Skeletal muscle cell (primary cell): ENCODE results near the gene SOBP.

Experiments
- DNase-seq: peaks from one replicate; pipeline ENCODE4 v3.0.0-alpha.2; 2010; ENCODE audit warnings: low read depth
- H3K4me3 ChIP-seq: 2 replicates; pipeline ENCODE4 v1.5.1; 2011; ENCODE audit warnings: low read depth, mild to moderate bottlenecking, control low read depth, low read length, moderate library complexity

SOBP gene

DNA sequence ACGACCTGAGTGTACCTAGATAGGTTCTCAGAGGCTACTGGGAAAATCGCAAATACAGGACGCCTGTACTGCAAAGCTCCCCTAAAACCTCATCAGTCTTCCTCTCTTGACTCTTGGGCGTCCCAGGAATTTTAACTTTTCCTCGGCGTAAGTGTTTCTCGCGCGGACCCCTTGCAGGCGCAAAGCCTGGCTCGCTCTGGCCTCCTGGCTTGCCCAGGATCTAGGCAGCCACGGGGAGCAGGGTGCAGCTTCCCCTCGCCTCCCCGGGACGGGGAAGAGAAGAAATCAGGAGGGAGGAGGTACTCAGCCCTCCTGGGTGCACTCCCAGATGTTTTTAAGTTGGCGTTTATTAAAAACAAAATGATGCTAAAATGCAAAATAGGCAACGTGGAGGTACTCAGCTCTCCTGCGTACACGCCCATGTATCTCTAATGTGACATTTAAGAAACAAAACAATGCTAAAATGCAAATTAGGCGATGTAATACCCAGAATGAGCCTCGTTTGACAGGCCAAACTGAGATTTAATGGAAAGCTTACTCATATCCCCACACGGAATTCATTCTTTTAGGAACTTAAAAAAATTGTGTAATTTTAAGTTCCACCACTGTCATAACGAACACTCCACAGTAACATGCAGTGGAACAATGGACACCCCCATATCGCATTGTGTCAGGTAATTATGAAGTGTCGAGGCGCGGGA is 1.6 kb upstream of the SOBP start:
- peak overlapping the region; percentile 70 for H3K4me3 ChIP-seq

DNA sequence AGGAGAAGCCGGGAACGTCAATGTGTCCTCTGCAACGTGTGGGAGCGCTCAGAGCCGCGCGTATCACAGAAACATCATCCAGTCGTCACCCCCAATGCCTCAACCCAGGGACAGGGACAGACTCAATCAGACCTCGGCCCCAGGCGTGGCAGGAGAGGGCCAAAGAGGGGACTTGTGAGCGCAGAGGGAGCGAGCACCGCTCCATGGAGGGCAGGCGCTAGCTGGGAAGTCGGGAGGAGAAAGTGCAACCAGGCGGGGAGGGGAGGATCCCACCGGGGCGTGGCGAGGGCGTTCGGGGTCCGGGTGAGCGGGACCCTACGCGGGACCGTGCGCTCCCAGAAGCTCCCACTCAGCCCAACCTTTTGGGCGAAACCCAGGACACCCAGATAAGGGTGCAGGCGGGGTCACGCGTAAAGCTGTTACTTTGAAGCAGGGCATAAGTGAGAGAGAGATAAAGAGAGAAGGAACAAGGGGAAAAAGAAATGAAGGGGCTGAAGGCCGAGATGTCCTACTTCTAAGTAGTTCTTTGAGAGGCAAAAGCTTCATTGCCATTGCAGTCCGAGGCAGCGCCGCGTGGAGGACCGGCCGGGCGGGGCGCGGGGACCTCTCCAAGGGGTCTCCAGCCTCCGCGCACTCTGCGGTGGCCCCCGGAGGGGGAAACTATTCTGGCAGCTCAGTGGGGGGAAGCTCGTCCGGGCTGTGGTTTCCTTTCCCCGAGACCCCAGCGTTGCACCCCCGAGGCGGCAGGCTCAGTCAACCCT is 862 bp upstream of the SOBP start:
- peak overlapping the region; percentile 70 for H3K4me3 ChIP-seq
- DNase-seq = no peak

More for the DNA sequence above, 1.6 kb upstream of the SOBP start:
- no peak for DNase-seq

DNA sequence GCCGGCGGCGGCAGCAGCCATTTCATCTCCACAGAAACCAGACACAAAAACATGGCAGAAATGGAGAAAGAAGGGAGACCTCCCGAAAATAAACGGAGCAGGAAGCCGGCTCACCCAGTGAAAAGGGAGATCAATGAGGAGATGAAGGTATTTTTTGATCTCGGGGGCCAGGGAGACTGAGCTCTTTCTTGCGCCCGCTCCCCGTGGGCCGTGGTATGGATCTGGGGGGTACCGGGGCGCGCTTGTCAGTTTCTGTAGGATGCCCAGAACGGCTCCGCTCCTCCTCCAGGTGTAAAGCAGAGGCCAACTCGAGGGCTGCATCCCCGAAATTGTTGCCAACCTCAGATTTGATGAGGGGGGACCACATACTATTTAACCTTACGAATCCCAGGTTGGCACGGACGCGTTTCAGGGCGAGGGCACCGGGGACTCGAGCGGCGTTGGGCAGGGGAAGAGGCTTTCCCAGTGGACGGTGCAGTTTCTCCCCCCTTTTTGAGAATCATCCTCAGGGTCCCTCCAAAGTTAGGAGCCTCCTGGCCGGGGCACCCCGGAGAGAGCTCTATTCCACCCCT is 735 bp downstream of the SOBP start:
- DNase-seq = no peak
- H3K4me3 ChIP-seq = peak overlapping the region; percentile 70

DNA sequence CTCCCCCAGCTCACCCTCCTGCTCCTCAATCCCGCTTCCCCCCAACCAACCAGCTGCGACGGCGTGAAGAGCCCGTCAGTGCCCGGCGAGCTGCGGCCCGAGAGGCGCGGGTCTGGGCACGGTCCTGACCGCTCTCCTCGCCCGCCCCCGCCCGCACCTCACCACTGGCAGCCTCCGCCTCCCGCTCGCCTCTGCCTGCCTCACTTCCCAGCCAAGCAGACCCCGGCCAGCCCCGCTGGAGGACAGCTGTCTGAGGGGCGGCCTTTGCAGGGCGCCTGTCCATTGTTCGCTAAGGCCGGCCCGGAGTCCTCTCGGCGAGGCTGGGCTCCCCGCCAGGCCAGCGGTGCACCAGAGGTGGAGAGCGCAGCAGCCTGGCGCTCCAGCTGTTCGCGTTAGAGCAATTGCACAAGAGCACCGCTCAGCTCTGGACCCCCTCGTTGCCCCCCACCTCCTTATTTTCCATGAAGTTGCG is 1.3 kb downstream of the SOBP start:
- peak overlapping the region; percentile 70 for H3K4me3 ChIP-seq
- no peak for DNase-seq

DNA sequence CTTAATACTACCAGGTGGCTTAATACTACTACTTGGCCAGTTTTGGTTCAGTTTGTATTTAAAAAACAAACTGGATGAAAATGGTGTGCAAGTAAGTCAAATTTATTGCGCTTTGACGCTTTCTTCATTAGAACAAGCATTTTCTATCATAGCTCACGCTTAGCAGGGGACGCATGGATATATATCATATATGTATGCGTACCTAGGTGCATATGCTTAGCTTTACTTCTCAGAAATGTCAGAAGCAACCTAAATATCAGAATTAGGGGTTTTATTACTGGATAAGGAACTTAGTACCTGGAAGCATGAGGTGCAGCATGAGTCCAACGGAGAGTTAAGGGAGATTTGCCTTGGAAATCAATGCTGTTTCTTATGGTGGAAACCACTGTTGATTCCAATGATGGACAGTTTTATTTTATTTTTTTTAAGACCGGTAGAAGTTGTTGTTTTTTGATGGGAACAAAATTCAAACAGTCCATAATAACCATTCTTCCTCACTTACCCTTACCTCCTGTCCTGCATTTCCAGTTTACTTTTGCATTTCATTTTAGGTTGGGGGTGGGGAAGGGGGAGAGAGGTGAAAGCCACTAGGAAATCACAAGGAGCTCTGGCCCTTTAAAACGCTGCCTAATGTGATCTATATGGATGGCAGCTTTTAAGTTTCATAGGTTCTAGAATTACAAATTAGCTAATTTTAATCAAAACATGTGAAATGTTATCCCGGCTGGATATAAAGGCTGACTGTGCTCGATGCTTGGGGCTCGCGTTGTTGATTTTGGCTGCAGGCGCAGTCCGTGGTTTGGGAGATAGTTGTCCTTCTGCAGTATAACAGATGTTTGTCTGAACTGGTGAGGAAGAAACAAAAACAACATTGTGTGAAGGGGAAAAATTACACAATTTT is 2.1 kb downstream of the SOBP start:
- peak overlapping the region; percentile 70 for H3K4me3 ChIP-seq
- peak; percentile 63 for DNase-seq

DNA sequence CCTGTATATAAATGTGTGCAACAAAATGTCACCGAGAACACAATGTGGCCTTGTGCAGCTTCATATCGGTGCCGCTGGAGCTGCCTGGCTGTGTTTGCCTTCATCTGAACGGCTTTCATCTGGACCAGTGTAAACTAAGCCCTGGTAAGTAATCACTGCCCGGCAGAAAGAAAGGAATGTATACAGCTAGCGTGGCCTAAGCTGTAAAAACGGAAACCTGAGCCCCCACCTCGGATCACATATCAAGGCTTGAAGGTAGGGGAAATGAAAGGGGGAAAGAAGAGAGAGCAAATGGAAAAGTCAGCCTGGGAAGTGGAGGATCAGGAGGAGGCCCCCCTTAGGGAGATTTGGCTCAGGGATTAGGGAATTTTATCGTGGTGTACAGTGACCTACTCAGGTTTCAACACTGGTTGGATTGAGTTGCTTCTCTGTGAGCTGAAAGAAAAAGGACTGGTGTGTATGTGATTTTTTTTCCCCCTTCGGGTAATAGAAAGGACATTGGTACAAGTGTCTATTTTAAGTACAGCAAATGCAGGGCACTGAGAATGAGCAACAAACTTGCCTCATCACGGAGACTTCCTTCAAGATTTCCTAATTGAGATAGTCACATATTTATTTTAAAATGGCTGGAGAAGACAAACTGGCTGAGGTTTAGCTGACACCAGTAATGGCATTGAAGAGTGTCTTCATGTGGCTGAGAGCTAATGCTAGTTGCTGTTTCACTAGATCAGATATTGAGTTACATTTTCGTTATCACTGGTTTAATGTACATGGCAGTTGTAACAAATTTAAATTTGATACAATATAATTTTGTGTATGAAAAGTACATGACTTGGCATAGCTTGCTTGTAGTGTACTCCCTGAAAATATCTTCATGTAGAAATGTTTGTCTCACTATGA is 3.5 kb downstream of the SOBP start:
- no peak for DNase-seq
- H3K4me3 ChIP-seq = peak overlapping the region; percentile 70

DNA sequence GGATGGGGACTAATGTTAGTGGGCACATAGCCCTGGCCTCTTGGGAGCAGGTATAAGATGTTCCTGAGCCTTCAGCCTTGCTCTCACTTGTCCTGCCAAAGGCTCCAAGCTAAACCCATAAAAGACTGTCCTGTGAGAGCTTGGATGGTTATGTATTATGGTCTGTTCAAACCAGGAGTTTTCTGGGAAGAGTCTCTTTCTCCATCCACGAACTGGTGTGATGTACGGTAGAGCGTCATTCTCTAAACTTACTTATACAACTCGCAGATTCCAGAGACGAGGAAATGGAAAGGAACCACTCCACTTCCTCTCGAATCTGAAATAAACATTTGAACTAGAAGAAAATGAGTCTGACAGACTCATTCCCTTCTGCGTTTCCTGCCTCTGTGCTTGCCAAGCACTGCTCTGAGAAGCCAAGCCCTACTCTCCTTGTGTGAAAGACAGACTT is 5.3 kb downstream of the SOBP start:
- DNase-seq = no peak

DNA sequence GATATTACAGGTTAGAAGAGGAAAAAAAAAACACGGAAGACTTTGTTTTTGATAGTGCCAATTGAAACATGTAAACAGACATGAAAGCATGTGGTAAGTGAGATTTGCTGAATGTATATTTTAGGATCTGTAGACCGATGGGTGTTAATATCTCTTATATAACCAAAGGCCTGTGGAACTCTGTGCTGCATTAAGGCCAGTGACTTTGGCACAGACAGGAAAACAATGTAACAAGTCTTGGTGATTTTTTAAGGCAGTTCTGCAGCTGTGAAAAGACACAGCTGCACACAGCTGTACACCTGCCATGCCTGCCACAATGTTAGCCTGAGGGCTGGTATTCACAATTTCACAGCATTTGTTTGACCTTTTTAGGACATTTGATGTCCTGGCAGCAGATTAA is 6.1 kb downstream of the SOBP start:
- H3K4me3 ChIP-seq = no peak overlapping the region
- no peak for DNase-seq

More for the DNA sequence above, 5.3 kb downstream of the SOBP start:
- H3K4me3 ChIP-seq = peak overlapping the region; percentile 7

DNA sequence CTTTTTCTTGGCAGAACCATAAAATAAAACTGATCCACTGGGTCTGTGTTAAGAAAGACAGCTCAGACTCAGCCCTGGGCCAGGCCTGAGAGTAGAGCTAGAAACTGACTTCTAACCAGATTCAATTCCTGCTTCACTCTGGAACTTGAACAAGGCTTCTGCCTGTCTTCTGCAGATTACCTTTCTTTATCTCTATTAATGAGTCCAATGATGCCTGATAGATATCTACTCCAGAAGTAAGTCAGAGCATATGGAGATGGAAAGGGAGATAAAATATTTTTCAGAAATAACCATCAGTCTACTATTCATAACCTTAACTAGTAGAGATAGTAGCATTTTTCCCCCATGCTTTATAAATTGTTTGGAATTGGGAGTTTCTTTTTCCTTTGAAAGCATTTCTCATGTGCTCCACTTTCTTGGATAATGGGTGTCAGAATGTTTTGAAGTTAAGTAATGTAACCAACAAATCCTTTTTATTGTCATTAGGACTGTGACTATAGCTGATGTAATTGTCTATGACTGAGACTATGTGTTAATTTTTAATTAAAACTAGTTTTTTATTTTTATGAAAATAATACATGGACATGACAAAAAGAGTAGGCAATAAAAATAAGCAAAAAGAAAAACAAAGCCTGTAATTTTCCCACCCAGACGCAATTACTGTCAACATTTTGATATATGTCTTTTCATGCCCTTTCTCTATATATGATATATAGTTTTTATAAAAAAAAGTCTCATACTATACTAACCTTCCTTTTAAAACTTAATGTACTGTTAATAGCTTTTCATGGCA is 7.2 kb downstream of the SOBP start:
- DNase-seq = no peak
- H3K4me3 ChIP-seq = no peak overlapping the region

DNA sequence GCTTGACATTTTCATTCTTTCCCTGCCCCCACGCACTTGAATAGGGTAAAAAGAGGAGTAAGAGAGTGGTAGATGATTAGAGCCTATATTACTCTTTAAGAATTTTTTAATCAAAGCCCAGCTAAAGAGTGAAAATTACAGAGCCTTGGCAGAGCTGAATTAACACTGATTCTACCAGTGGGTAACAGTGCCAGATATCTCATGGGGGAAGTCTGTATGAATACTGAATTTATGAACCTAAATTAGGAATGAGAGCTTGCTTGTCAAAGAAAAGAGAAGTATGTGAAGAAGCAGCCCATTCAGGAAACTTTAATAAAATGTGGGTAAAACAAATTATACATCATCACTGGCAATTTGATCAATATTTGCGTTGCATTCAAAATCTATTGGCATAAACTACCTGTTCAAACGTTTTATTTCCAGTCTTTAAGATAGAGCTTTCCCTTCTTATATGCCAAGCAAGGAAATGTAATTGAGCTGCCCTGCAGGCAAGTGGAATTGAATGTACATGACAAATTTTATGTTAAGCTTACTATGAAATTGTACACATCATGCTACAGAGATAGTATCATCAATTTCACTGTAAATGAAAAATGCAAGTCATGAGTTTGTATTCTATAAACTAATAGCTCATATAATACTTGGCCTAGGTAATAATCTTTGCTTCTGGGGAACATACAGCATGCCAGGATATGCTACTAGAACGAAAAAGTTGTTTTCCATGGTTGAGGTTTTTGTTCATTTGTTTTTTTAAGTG is 14.5 kb downstream of the SOBP start:
- DNase-seq = no peak
- H3K4me3 ChIP-seq = no peak overlapping the region

DNA sequence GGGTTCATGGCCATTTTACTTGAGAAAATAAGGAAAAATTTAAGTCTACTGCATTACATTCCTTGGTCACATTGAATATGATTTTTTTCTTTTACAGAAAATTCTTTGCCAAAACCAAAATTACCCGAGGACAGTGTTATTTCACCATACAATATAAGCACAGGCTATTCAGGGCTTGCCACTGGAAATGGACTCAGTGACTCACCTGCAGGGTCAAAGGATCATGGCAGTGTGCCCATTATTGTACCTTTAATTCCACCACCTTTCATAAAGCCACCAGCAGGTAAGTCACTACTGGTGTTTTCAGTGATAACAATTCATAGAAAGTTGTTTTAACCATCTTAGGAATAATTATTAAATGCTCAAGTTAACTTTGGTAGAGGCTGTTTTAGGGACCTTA is 16.2 kb downstream of the SOBP start:
- H3K4me3 ChIP-seq = no peak overlapping the region
- no peak for DNase-seq

DNA sequence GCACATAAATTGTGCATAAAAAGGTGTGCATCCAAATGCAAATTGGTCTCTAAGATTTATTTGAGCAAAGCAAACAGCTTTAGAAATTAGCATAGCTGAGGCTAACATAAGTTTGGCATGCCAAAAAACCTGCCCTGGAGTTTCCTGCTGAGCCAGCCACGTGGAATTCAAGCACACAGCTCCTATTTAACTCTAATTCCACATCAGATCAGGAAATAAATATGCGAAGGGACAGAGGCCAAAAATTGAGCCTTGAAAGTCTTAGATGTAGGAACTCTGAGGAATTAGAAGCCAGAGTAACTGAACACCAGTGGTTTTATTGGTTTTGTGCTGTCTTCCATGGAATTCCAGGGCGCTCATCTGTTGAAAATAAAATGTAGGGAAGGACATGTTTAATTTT is 19.6 kb downstream of the SOBP start:
- DNase-seq = no peak
- H3K4me3 ChIP-seq = no peak overlapping the region

DNA sequence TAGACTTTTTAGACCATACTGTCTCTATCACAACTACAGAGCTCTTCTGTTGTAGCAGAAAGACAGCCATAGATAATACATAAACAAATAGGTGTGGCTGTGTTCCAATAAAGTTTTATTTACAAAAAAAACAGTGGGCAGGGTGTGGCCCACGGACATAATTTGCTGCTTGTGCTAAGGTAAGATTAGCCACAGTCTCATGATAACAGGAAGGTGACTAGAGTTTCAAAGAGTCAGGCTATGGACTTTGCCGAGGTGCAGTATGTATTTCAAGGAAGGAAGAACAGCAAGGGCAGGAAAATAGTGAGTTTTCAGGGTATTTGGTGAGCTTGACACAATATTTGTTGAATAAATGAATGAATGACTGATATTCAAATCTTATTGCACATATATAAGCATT is 20.2 kb downstream of the SOBP start:
- DNase-seq = no peak
- no peak overlapping the region for H3K4me3 ChIP-seq

DNA sequence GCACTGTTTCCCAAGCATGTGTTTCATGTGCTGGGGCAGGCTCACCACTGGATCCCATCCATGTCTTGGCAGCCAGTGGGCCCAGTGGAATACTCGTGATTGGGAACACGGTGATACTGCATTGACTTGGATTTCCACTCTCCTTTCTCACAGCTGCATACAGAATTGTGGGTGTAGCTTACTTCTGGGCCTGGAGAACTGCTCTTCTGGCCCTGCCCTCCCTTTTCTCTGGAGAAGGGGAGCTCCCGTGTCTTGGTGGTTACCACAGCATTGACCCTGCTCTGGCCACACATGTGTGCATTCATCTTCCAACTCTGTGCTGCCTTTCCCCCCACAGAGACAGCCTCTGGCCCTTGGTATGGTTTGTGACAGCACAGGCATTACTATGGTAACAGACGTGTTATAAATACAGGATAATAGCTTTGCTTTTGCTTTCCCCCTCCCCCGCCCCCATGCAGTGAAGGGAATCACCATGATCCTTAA is 21.6 kb downstream of the SOBP start:
- H3K4me3 ChIP-seq = no peak overlapping the region
- DNase-seq = no peak

DNA sequence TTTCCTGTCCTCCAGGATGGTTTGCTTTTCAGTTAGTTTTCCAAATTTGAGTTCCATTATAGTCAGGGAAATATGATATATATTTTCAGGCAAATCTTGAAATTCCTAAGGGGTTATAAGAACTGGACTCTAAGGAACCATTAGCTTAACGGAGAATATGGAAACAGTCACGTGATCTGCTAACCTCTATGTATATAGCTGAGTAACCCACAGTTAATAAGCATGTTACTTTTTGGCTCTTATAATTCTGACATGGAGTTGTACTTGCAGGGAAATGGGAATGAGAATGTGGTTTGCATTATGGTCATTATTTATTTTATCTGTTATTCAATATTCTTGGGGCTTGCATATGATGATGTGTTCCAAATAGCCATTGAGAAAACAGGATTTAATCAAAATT is 23.3 kb downstream of the SOBP start:
- no peak for DNase-seq
- no peak overlapping the region for H3K4me3 ChIP-seq

DNA sequence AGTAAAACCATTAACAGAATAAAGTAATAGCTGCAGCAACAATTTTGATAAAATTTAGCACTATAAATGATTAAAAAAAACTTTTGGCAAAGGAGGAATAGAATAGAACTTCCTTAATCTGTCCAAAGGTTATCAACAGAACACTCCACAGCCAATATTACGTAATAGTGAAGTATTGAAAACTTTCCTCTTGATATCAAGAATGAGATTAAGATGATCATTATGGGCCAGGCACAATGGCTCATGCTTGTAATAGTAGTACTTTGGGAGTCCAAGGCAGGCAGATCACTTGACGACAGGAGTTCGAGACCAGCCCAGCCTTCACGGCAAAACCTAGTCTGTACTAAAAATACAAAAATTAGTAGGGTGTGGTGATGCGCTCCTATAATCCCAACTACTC is 26.0 kb downstream of the SOBP start:
- DNase-seq = no peak
- H3K4me3 ChIP-seq = no peak overlapping the region

DNA sequence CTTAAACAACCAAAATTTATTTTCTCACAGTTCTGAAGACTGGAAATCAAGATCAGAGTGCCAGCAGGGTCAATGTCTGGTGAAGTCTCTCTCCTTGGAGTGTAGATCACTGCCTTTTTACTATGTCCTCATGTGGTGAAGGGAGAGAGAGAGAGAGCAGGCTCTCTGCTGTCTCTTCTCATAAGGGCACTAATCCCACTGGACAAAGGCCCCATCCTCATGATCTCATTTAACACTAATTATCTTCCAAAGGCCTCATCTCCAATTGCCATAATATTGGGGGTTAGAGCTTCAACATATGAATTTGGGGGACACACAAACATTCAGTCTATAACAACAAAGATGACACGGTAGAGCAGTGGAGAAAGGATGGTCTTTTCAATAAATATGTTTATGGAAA is 27.4 kb downstream of the SOBP start:
- DNase-seq = no peak
- H3K4me3 ChIP-seq = no peak overlapping the region
